HL-60 (cell line): ENCODE data around the gene PACRG.

Experiments
- DNase-seq, 2 experiments: peaks; one replicate each; pipeline ENCODE4 v3.0.0-alpha.2; 2010 to 2020; ENCODE audit warnings: low read depth in 1 of 2, low spot score in 1 of 2
- H3K27ac ChIP-seq: fragments of 250-450 bp; sonication (Bioruptor Pico); replicated peaks from 2 replicates; pipeline ENCODE4 v1.5.1; 2020; ENCODE audit warnings: mild to moderate bottlenecking, moderate library complexity
- H3K27me3 ChIP-seq: fragments of 250-450 bp; sonication (Bioruptor Pico); 2 replicates; pipeline ENCODE4 v1.5.1; 2021; ENCODE audit warnings: mild to moderate bottlenecking, moderate library complexity; ENCODE audit not compliant: insufficient read depth, poor library complexity, severe bottlenecking
- H3K4me3 ChIP-seq: replicated peaks from 2 replicates; pipeline ENCODE4 v1.5.1; 2011; ENCODE audit warnings: mild to moderate bottlenecking, control low read depth, low read length; ENCODE audit not compliant: insufficient read depth
- GABPA ChIP-seq: IDR thresholded peaks from 2 replicates; pipeline ENCODE4 v1.6.1; 2012; ENCODE audit warnings: low read depth
- POLR2AphosphoS5 ChIP-seq: IDR thresholded peaks from 2 replicates; pipeline ENCODE4 v1.6.1; 2012; ENCODE audit warnings: low read depth
- REST ChIP-seq: IDR thresholded peaks from 2 replicates; pipeline ENCODE4 v1.6.1; 2012; ENCODE audit warnings: low read depth; ENCODE audit not compliant: insufficient replicate concordance
- SPI1 ChIP-seq: IDR thresholded peaks from 2 replicates; pipeline ENCODE4 v1.6.1; 2012; ENCODE audit warnings: low read depth, mild to moderate bottlenecking, borderline replicate concordance
- TF ChIP-seq, protein P1 (sequence below): IDR thresholded peaks from one replicate; pipeline ENCODE4 v1.5.1; 2011; ENCODE audit warnings: low read length, control low read depth, inconsistent platforms; ENCODE audit not compliant: insufficient read depth

Gene PACRG

GRCh38 chr6:162960679-162961457 is 233.1 kb downstream of the PACRG start:
- H3K27me3 ChIP-seq = no peaks in the 10 kb centered on the region
- TF ChIP-seq REST (no peak), SPI1 (no peak), POLR2AphosphoS5 (no peak), GABPA (no peak)
- TF ChIP-seq, protein P1, sequence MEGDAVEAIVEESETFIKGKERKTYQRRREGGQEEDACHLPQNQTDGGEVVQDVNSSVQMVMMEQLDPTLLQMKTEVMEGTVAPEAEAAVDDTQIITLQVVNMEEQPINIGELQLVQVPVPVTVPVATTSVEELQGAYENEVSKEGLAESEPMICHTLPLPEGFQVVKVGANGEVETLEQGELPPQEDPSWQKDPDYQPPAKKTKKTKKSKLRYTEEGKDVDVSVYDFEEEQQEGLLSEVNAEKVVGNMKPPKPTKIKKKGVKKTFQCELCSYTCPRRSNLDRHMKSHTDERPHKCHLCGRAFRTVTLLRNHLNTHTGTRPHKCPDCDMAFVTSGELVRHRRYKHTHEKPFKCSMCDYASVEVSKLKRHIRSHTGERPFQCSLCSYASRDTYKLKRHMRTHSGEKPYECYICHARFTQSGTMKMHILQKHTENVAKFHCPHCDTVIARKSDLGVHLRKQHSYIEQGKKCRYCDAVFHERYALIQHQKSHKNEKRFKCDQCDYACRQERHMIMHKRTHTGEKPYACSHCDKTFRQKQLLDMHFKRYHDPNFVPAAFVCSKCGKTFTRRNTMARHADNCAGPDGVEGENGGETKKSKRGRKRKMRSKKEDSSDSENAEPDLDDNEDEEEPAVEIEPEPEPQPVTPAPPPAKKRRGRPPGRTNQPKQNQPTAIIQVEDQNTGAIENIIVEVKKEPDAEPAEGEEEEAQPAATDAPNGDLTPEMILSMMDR = no peak
- no peak overlapping the region for H3K27ac ChIP-seq
- H3K4me3 ChIP-seq = no peak overlapping the region
- no peak for DNase-seq

- no peak for DNase-seq
- no peak overlapping the region for H3K27ac ChIP-seq
- H3K27me3 ChIP-seq = no peaks in the 10 kb centered on the region
- no peak for TF ChIP-seq REST
- TF ChIP-seq, protein P1 = no peak
- no peak for TF ChIP-seq POLR2AphosphoS5
- no peak for TF ChIP-seq SPI1
- no peak for TF ChIP-seq GABPA
- H3K4me3 ChIP-seq = no peak overlapping the region
Observed at GRCh38 chr6:162962093-162962492, 234.3 kb downstream of the PACRG start.

DNA sequence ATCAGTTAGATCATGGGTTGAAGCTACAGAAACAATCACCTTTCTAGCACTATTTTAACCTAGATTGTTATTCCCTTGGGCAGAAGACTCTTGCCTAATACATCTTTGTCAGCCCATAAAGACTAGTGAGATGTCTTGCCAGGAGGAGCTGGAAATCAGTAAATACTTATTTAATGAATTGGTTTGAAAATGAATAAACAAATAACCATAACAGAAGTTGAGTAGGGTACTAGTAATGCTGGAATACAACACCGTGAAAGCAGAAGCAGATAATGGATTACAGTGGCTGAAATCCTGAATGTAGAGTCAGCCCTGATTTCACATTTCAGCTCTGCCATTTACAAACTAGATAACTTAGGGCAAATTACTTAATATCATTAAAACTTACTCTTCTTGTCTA is 236.1 kb downstream of the PACRG start:
- Histone ChIP-seq H3K27ac (no peak overlapping the region), H3K27me3 (no peaks in the 10 kb centered on the region), H3K4me3 (no peak overlapping the region)
- TF ChIP-seq REST (no peak), GABPA (no peak)
- TF ChIP-seq, protein P1 = no peak
- no peak for DNase-seq
